NK-92 (cell line): ENCODE measurements around the gene OLFML1.

Experiments
- DNase-seq: peaks from one replicate; lab custom pipeline; 2025; ENCODE audit not compliant: unreplicated experiment; lab: John Stamatoyannopoulos, UW

Gene OLFML1

DNA sequence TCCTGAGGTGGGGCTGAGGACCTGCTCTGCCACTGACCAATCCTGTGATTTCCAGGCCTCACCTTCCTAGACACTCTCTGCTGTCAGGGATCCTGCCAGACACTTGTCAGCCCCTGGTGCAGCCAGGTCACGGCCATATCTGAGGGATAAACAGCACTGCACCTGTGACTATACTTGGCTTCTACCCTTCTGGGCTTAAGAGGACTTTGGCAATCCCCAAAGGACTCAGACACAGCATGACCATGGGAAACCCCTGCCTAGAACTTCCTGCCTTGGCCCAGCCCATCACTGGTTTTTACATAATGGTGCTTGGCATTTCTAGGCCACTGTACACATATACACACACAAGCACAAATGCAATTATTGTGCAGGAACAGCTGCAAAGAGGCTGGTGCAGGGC is 11.6 kb upstream of the OLFML1 start:
- no peak for DNase-seq

GRCh38 chr11:7480113-7480512 is 5.2 kb upstream of the OLFML1 start:
- DNase-seq: no peak

DNA sequence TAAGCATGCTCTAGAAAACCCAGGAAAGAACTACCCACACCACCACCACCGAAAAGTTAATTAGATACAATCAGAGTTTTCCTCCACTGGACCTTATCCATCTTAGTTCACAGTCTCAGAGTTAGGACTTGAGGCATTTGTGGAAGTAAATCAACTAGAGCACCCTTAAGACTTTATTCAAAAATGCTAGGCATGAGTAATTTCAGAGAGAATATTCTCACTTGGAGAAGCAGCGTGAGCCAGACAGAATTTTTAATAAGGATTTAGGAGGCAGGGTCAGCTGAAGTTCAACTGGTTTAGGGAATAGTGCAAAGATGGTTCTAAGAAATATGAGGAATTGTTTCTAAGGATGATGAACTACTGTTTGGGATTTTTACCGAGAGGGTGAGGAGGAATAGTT is 1.2 kb upstream of the OLFML1 start:
- DNase-seq: no peak

DNA sequence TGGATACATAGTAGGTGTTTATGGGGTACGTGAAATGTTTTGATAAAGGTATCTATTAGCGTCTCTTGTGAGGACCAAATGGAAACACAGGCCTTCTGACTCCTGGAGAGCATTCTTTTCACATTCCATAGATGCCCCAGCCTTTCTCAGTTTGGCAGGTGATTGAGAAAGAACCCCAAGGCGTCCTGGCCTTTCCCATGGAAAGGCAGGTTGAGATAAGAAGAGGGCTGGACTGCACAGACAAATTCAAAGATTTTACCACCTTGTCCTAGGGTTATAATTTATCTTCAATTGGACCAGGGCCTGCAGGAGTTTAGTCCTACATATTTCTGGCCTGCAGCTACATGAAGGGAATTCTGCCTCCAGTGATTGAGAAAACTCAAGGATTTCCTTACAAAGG is 661 bp upstream of the OLFML1 start:
- DNase-seq: no peak

DNA sequence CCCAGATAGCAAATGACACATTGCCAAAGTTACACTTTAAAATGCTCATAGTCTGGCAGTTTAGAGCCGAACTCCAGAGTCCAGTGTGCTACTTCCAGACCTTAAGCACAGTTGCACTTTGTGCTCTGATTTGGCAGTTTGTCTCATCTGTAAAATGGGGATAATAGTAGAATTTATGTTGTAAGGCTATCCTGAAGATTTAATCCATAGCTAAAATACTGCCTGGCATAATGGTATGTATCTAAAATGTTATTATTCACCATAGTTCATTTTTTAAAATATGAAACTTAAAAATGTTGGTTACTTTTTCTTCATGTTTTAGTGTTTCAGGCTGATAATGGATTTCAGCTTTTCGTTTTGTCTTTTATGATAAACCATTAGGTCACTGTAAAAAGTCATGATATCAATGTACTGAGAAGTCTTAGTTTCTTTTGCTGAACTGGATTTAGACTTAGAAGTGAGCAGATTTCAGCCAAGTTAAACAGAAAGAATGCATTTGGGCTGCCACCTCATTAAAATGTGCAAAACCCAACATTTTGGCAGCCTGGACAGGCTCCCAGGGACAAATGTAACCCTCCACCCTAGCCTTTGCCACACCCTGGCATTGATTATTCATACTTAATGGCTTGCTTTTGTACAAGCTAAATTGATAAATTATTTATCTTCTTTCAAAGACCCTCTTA is 933 bp downstream of the OLFML1 start:
- no peak for DNase-seq

- DNase-seq: no peak
Measured at GRCh38 chr11:7486781-7487140, 1.5 kb downstream of the OLFML1 start.

DNA sequence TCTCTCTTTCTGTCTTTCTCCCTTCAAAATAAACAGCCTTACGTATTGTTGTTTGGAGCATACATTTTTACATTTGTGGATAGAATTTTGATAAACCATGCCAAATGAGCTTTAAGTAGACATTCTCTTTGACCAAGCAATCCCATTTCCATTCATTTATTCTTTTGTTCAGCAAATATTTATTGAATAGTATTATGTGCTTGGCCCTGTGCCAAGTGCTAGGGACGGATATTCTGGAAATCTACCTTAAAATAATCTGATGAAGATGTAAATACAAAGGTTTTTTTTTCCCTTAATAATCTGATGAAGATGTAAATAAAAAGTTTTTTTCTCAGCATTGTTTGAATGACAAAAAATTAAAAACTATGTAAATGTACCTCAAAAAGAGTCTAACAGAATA is 2.1 kb downstream of the OLFML1 start:
- DNase-seq: no peak

DNA sequence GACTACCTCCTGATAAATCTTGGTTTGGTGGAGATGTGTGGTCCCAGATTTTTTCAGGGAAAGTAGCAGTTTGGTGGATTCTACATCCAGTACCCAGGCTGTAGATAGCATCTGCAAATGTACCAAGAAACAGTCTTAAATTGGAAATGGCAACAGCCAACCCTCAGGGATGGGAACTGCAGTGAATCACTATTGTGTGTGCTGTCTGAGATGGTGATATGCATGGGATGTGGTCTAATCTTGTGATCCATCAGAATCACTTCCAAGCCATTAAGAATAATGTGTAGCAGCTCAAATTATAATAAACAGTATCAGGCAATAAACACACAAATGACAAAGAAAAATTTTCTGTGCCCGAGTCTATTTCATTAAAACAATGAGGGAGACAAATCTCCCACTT is 3.4 kb downstream of the OLFML1 start:
- no peak for DNase-seq

- no peak for DNase-seq
Measured at GRCh38 chr11:7489376-7489775, 4.1 kb downstream of the OLFML1 start.

- DNase-seq: no peak
Measured at GRCh38 chr11:7490054-7490453, 4.7 kb downstream of the OLFML1 start.

DNA sequence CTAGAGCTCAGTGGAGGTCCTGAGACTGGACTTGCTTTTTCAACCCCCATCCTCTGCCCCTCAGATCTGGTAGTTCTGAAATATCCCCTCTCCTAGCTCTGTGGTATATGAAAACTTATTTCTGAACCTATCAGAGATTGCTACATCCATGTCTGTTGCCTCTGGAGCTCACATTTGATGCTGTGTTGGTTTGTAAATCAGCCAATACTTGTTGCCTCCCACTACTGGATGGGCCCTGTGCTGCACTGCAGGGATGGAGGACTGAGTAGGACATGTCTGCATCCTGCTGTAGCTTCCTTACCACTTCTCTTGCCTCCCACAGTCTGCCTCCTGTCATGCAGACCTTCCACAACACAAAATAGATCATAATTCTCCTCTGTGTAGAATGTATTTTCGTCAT is 5.2 kb downstream of the OLFML1 start:
- DNase-seq: no peak

DNA sequence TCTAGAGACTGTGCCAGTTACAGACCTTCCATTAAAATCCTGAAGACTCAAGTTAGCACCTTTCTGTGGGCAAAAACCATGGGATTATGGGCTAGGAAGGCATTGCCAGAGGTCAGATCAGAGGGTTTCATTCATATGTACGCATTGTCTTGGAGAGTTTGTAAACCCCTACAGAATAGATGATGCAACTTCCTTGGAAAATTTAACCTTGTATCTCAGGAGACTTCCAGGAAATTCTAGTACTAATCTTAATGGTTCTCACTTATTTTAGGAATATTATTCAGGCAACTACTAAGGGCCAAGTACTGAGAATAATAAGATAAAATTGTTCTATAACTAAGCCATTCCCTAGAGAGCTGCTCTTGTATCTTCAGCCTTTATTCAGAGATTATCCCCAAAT is 6.9 kb downstream of the OLFML1 start:
- DNase-seq: no peak

DNA sequence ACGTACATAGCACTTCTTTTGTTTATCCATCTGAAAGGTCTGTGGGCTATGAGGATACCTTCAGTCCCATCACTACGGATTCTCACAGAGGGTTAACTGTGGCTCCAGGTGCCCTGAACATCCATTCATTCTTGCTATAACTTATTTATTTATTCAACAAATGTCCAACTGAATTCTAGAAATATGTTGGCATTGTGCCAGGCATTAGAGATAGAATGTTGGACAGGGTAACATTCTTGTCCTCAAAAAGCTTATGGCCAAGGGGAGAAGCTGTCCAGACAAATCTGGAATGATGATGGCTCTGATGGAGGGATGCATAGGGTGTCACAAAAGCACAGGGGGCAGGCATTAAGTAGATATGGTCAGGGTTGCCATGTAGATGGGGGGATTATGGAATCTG is 8.4 kb downstream of the OLFML1 start:
- DNase-seq: no peak

DNA sequence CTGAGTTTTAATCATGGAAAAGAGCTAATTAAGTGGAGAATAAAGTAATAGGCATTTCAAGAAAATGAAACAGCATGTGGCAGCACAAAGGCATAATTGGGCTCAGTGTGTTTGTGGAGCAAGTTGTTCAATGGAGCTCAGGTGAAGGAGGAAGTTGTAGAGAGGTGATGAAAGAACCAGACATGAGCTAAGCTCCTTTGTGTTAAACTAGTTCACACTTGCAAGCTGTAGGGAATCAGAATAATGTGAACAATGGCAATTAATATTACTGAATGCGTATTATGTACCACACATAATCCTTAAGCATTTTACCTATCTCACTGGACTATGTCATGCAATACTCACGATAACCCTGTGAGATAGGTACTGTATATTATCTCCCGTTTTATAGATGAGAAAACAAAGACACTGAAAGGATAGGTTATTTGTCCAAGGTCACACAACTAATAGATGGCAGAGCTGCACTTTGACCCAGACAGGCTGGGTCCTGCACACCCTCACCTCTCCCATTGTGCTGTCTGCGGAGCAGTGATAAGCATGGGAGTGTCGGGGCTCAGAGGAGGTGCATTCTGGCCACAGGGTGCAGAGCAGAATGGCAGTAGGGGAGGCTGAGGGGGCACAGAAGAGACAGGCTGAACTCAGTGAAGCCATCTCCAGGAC is 8.9 kb downstream of the OLFML1 start:
- no peak for DNase-seq

GRCh38 chr11:7495882-7496551 is 10.7 kb downstream of the OLFML1 start:
- no peak for DNase-seq

DNA sequence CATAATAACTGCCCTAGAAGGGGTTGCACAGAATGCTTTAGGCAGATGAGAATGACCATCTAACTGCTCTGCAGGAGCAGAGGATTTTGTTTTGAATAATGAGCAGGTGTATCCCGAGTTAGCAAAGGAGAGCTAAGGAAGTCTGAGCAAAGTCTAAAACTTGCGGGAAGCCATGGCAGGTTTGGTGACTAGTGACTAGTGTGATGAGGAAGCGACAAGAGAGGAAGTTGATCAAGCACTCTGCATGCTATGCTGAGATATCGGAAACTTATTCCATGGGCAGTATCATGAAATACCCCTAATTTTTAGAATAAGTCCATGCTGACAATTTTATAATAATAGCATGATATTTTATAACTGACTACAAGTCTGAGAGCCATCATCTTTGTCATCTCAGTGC is 12.9 kb downstream of the OLFML1 start:
- no peak for DNase-seq

DNA sequence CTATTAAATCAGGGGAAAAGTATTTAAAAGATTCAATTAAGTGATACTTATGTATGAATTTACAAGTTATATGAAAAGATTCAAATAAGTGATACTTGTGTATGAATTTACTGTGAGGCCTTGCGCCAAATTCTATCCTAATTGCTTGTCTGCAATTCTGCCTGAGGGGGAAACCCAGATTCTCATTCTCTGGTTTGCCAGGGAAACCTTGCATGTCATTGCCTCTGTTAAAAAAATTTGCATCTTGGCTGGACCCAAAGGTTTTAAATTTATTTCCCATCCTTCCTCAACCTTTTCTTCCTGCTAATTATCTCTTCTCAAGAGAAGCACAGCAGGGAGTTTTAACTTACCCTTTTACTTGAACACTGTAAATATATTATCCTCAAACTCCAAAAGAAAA is 13.8 kb downstream of the OLFML1 start:
- DNase-seq: no peak

- no peak for DNase-seq
Measured at GRCh38 chr11:7500251-7500650, 14.9 kb downstream of the OLFML1 start.

DNA sequence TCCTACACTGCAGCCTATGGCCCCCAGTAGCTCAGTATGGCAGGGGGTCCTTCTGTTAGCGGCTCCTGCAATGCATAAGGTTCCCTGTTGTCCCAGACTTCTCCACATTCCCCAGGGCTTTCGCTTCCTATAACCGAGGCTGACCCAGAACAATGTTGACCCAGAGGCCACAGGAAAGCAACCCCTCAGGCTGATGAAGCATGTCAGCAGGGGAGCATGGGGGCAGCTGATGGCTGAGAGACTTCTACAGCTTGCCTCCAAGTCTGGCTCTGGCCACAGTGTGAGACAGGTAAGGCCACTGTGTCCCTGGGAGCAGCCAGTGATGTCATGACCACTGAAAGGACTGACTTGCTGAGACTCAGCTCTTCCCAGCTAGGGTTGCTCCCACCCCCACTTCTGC is 15.9 kb downstream of the OLFML1 start:
- no peak for DNase-seq

DNA sequence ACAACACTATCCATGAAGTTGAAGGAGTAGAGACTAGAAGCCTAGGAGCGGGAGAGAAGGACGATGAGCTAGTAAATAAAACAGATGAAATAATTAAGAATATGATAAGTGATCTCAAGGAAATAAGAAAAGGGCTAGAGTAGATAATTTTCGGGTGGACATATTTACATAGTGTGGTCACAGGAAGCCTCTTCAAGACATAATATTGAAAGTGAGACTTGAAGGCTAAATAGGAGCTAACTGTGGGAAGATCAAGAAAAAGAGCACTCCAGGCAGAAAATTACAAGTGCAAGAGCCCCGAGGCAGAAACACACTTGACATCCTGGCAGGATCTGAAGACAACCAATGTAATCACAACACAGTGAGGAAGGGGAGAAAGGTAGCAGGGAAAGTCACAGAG is 16.6 kb downstream of the OLFML1 start:
- DNase-seq: no peak

DNA sequence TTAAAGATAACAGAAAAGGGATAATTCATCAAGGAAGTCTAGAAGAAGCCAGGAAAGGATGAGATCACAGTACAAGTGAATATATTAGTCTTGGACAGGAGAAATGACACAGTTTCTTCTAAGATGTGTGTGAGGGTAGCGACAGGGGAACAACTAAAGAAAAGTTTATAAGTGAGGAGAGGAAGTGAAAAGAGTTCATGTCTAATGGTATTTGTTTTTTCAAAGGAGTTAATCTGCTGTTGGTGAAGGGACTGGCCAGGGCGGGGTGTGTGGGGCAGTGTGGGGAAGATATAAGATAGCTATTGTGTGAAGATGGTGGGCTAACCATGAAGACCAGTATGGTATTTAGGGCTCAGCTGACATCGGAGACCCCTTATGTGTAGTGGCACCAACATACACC is 20.9 kb downstream of the OLFML1 start:
- DNase-seq: no peak

- DNase-seq: no peak
Measured at GRCh38 chr11:7508087-7508486, 22.8 kb downstream of the OLFML1 start.

GRCh38 chr11:7509966-7510365 is 24.7 kb downstream of the OLFML1 start:
- no peak for DNase-seq
